Stomach (tissue), 9 donors: ENCODE data around the gene ZNF554. TPM values are rescaled to one million over a fixed set of nuclear protein-coding genes. Genes with fewer than 3 reads are reported as not detected.

Source experiments
- DNase-seq, 2 donors: peaks; one replicate each; pipeline versions ENCODE4 v3.0.0 to v3.0.0-alpha.2; 2013 to 2019
- H3K27ac ChIP-seq, 5 donors: fragments of 200-600 bp in 4 of 5; sonication (generic) in 4 of 5; one replicate each; pipeline ENCODE4 v1.5.1; 2013 to 2019; ENCODE audit warnings: mild to moderate bottlenecking in 1 of 5, moderate library complexity in 1 of 5
- H3K27me3 ChIP-seq, 3 donors: fragments of 200-600 bp; sonication (generic); one replicate each; pipeline ENCODE4 v1.5.1; 2017 to 2019; ENCODE audit warnings: mixed run types in 1 of 3
- H3K36me3 ChIP-seq, 4 donors: fragments of 200-600 bp; sonication (generic); 1 replicate in 3 of 4; 2 replicates in 1 of 4; pipeline ENCODE4 v1.5.1; 2016 to 2019
- H3K4me1 ChIP-seq, 4 donors: fragments of 200-600 bp; sonication (generic); one replicate each; pipeline ENCODE4 v1.5.1; 2016 to 2019
- H3K4me3 ChIP-seq, 4 donors: fragments of 200-600 bp; sonication (generic) in 3 of 4; one replicate each; pipeline ENCODE4 v1.5.1; 2016 to 2019; ENCODE audit warnings: mild to moderate bottlenecking in 1 of 4
- H3K9me3 ChIP-seq, 4 donors: fragments of 200-600 bp; sonication (generic); one replicate each; pipeline ENCODE4 v1.5.1; 2016 to 2019
- EP300 ChIP-seq: sonication (generic); formaldehyde crosslinking; IDR thresholded peaks from one replicate; pipeline ENCODE4 v1.6.1; 2017; ENCODE audit warnings: antibody characterized with exemption
- POLR2A ChIP-seq, 4 donors: fragments of 450-650 bp; IDR thresholded peaks; one replicate each; pipeline ENCODE4 v1.6.1; 2016; ENCODE audit warnings: antibody characterized with exemption in 4 of 4, control low read depth in 2 of 4, mild to moderate bottlenecking in 1 of 4, moderate library complexity in 1 of 4
- POLR2AphosphoS5 ChIP-seq, 3 donors: sonication (generic); formaldehyde crosslinking; IDR thresholded peaks; one replicate each; pipeline ENCODE4 v1.6.1; 2016; ENCODE audit warnings: antibody characterized with exemption in 3 of 3
- WGBS, 5 donors: extraction: QIAGEN DNeasy Blood & Tissue Kit in 3 of 5; methylation state at CpG; one replicate each; pipeline versions ENCODE4 v1.1.5 to v1.1.7; 2013 to 2018; 5-methylcytosine and 5-hydroxymethylcytosine counted together
- intact Hi-C: fragments of 100-400 bp; cut with DNase I; formaldehyde crosslinking; loops from one replicate; pipeline ENCODE4 v1.15.1; 2023; ENCODE audit warnings: low total_unique reads
- polyA plus RNA-seq, 3 donors: library from polyadenylated mRNA; stranded (reverse); fragments of 200-250 nt; gene quantifications; one replicate each; pipeline ENCODE4 v1.2.3, GENCODE V29; 2013
- total RNA-seq, 5 donors: library from RNA; depleted of rRNA; stranded (reverse); fragments of >200 nt; gene quantifications; one replicate each; pipeline versions ENCODE4 v1.1.0 to v1.2.3, GENCODE V29; 2014 to 2016
- TF ChIP-seq, protein P1 (sequence below), 7 experiments: fragments of 450-650 bp in 4 of 7; fragments of 200-600 bp in 3 of 7; sonication (generic) in 3 of 7; IDR thresholded peaks; one replicate each; pipeline ENCODE4 v1.5.1; 2016 to 2019; ENCODE audit warnings: antibody characterized with exemption in 7 of 7, control low read depth in 2 of 7, mild to moderate bottlenecking in 1 of 7
- donor health status: healthy with polysubstance abuse.
- donor health status: Bipolar disorder and iron deficiency.
- donor health status: healthy.

Gene ZNF554
- total and polyA plus RNA-seq, 8 donors: 0.58 to 21.4 (median 3.1) TPM

DNA sequence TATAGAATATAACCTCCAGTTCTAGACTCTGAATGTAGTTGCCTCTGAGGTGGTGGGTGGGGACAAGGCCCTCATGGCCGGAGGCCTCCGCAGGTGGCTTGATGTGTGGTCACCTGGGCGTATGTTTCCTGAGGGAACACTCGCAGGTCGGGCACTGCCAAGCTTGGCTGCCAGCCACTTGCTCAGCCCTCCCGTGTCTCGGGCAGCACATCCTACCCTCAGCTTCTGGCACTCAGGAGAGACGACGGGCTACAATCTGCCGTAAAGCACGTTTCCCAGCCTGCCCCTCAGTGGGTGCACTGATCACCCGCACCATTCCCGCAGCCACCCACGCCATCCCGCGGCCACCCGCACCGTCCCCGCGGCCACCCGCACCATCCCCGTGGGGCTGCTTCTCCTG is 19.2 kb upstream of the ZNF554 start:
- Histone ChIP-seq H3K9me3 (no peaks in the 10 kb centered on the region), H3K27me3 (no peaks in the 10 kb centered on the region), H3K4me3 (no peak overlapping the region), H3K27ac (peak overlapping the region in 1 of 5 donors; percentile 58), H3K4me1 (peaks cover 0 to 3% (median 0%) of the 10 kb centered on the region in 4 donors), H3K36me3 (peaks cover 15 to 96% (median 90%) of the 10 kb centered on the region in 4 donors)
- WGBS, 5 donors: 91 to 95% (median 94%) methylated on average over 17 to 22 of the region's 22 CpGs
- intact Hi-C loops: no loop called here
- DNase-seq: no peak
- no peak for TF ChIP-seq POLR2A (IDR thresholded peaks at IDR 0.05)
- TF ChIP-seq, protein P1, sequence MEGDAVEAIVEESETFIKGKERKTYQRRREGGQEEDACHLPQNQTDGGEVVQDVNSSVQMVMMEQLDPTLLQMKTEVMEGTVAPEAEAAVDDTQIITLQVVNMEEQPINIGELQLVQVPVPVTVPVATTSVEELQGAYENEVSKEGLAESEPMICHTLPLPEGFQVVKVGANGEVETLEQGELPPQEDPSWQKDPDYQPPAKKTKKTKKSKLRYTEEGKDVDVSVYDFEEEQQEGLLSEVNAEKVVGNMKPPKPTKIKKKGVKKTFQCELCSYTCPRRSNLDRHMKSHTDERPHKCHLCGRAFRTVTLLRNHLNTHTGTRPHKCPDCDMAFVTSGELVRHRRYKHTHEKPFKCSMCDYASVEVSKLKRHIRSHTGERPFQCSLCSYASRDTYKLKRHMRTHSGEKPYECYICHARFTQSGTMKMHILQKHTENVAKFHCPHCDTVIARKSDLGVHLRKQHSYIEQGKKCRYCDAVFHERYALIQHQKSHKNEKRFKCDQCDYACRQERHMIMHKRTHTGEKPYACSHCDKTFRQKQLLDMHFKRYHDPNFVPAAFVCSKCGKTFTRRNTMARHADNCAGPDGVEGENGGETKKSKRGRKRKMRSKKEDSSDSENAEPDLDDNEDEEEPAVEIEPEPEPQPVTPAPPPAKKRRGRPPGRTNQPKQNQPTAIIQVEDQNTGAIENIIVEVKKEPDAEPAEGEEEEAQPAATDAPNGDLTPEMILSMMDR (IDR thresholded peaks at IDR 0.05): no peak
- TF ChIP-seq POLR2AphosphoS5 (IDR thresholded peaks at IDR 0.05): no peak

GRCh38 chr19:2802826-2803225 is 16.8 kb upstream of the ZNF554 start:
- Histone ChIP-seq H3K27ac (no peak overlapping the region), H3K36me3 (peaks cover 27 to 96% (median 90%) of the 10 kb centered on the region in 4 donors), H3K9me3 (no peaks in the 10 kb centered on the region), H3K27me3 (no peaks in the 10 kb centered on the region), H3K4me1 (peaks cover 0 to 3% (median 0%) of the 10 kb centered on the region in 4 donors), H3K4me3 (no peak overlapping the region)
- DNase-seq: no peak
- no peak for TF ChIP-seq EP300
- TF ChIP-seq POLR2A (IDR thresholded peaks at IDR 0.05): no peak
- TF ChIP-seq, protein P1 (IDR thresholded peaks at IDR 0.05): no peak
- no peak for TF ChIP-seq POLR2AphosphoS5 (IDR thresholded peaks at IDR 0.05)
- intact Hi-C loops: no loop called here
- 95 to 99% (median 96%) methylated on average over 16 to 17 of the region's 17 CpGs for whole genome bisulfite sequencing, 5 donors

DNA sequence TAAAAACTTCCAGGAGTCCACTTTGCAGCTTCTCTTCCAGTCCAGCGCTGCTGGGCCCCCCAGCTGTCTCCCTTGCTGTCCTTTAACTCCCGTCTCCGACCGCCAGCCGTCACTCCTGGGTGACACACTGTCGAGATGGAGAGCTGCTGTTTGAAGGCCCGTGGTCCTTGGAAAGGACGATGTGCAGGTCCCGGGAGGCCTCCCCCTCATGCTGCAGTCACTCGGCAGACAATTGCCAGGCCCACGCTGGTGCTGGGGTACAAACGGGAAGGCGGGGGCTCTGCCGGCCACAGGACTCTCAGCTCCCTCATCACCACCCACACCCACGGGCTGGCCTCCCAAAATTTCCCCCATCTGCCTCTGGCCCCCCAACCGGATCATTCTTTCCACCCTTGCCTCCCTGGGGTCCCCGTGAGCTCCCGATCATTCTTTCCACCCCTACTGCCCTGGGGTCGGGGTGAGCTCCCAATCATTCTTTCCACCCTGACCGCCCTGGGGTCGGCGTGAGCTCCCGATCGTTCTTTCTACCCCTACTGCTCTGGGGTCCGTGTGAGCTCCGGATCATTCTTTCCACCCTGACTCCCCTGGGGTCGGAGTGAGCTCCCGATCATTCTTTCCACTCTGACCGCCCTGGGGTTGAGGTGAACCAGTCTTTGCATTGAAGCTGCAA is 16.0 kb upstream of the ZNF554 start:
- intact Hi-C loops: no loop called here

GRCh38 chr19:2804156-2805004 is 15.3 kb upstream of the ZNF554 start:
- TF ChIP-seq POLR2AphosphoS5 (IDR thresholded peaks at IDR 0.05) (no peak), POLR2A (IDR thresholded peaks at IDR 0.05) (no peak), EP300 (no peak)
- TF ChIP-seq, protein P1 (IDR thresholded peaks at IDR 0.05): no peak
- intact Hi-C loops: no loop called here
- no peak overlapping the region for H3K27ac ChIP-seq
- no peaks in the 10 kb centered on the region for H3K9me3 ChIP-seq
- WGBS, 5 donors: 84 to 90% (median 87%) methylated on average over 18 to 27 of the region's 27 CpGs
- H3K36me3 ChIP-seq: peaks cover 38 to 98% (median 90%) of the 10 kb centered on the region in 4 donors
- H3K4me3 ChIP-seq: no peak overlapping the region
- no peak for DNase-seq
- H3K4me1 ChIP-seq: peaks cover 0 to 3% (median 0%) of the 10 kb centered on the region in 4 donors
- H3K27me3 ChIP-seq: no peaks in the 10 kb centered on the region

More for the DNA sequence above, 16.0 kb upstream of the ZNF554 start:
- Histone ChIP-seq H3K9me3 (no peaks in the 10 kb centered on the region), H3K4me1 (peaks cover 0 to 3% (median 0%) of the 10 kb centered on the region in 4 donors), H3K27ac (no peak overlapping the region), H3K27me3 (no peaks in the 10 kb centered on the region), H3K36me3 (peaks cover 31 to 96% (median 90%) of the 10 kb centered on the region in 4 donors), H3K4me3 (no peak overlapping the region)
- TF ChIP-seq, protein P1 (IDR thresholded peaks at IDR 0.05): no peak
- no peak for TF ChIP-seq POLR2A (IDR thresholded peaks at IDR 0.05)
- TF ChIP-seq EP300: no peak
- TF ChIP-seq POLR2AphosphoS5 (IDR thresholded peaks at IDR 0.05): no peak
- WGBS, 5 donors: 88 to 94% (median 92%) methylated on average over 26 to 29 of the region's 29 CpGs
- no peak for DNase-seq
